Right ventricle myocardium inferior (tissue), 1 donor: ENCODE data around the gene SLC2A4RG. TPM values are rescaled to one million over a fixed set of nuclear protein-coding genes. Genes with fewer than 3 reads are reported as not detected.
A peak's percentile ranks its signal among the peaks of the same experiment; 100 is the strongest.

ENCODE experiments used
- ATAC-seq: fragments of 200-7000 bp; cut with Tn5 transposase; one replicate; pipeline ENCODE4 v1.9.1; 2020; ENCODE audit warnings: mild to moderate bottlenecking, moderate library complexity
- DNase-seq: peaks from one replicate; pipeline ENCODE4 v3.0.0; 2021; ENCODE audit errors: missing footprints
- intact Hi-C: fragments of 100-400 bp; cut with DNase I; formaldehyde crosslinking; loops from one replicate; pipeline ENCODE4 v1.11.0; 2022
- total RNA-seq: library from RNA; stranded (reverse); fragmentation: NEBNext Ultra II Directional; extraction: Animal tissue kit (Norgen Biotek cat#: 25700); gene quantifications from one replicate; pipeline ENCODE4 v1.2.1, GENCODE V29; 2021
- donor health status: DM: no; HTN: yes; CAD: no; lungs with severe emphysema.

Gene SLC2A4RG
- total RNA-seq, 1 donor from 2014 or later: 97.4 TPM

- intact Hi-C loops: no loop called here
- DNase-seq (no peak), ATAC-seq (no peak)
These were observed 6.6 kb downstream of the SLC2A4RG start for GRCh38 chr20:63745961-63746731.

- no peak for DNase-seq
- intact Hi-C loops: no loop called here
- no peak for ATAC-seq
These were observed 7.3 kb downstream of the SLC2A4RG start for GRCh38 chr20:63746751-63747315.

GRCh38 chr20:63747622-63748069 lies 8.1 kb downstream of the SLC2A4RG start:
- intact Hi-C loops: no loop called here
- ATAC-seq (peak; percentile 15), DNase-seq (no peak)

- DNase-seq (no peak), ATAC-seq (no peak)
These were observed 8.7 kb downstream of the SLC2A4RG start for GRCh38 chr20:63748070-63748933.

GRCh38 chr20:63748934-63749270 lies 9.3 kb downstream of the SLC2A4RG start:
- DNase-seq: no peak
- intact Hi-C loops: no loop called here

More at GRCh38 chr20:63748070-63748933, 8.7 kb downstream of the SLC2A4RG start:
- intact Hi-C loops: no loop called here

GRCh38 chr20:63749597-63750508 lies 10.3 kb downstream of the SLC2A4RG start:
- no peak for ATAC-seq
- DNase-seq: no peak
- intact Hi-C loops: no loop called here

More at GRCh38 chr20:63748934-63749270, 9.3 kb downstream of the SLC2A4RG start:
- no peak for ATAC-seq

- intact Hi-C loops: no loop called here
- DNase-seq: no peak
- ATAC-seq: no peak
These were observed 11.4 kb downstream of the SLC2A4RG start for GRCh38 chr20:63750807-63751470.

- DNase-seq (no peak), ATAC-seq (no peak)
These were observed 12.1 kb downstream of the SLC2A4RG start for GRCh38 chr20:63751471-63752271.

GRCh38 chr20:63752411-63753101 lies 13.0 kb downstream of the SLC2A4RG start:
- no peak for DNase-seq
- intact Hi-C loops: no loop called here
- ATAC-seq: no peak

More at GRCh38 chr20:63751471-63752271, 12.1 kb downstream of the SLC2A4RG start:
- intact Hi-C loops: no loop called here

GRCh38 chr20:63753381-63753780 lies 13.8 kb downstream of the SLC2A4RG start:
- intact Hi-C loops: no loop called here
- no peak for ATAC-seq
- no peak for DNase-seq

- ATAC-seq (peak; percentile 14), DNase-seq (no peak)
- intact Hi-C loops: no loop called here
These were observed 14.4 kb downstream of the SLC2A4RG start for GRCh38 chr20:63754008-63754407.

- intact Hi-C loops: no loop called here
- no peak for DNase-seq
- ATAC-seq: no peak
These were observed 16.5 kb downstream of the SLC2A4RG start for GRCh38 chr20:63755933-63756647.

- intact Hi-C loops: no loop called here
- DNase-seq (no peak), ATAC-seq (no peak)
These were observed 17.0 kb downstream of the SLC2A4RG start for GRCh38 chr20:63756648-63756991.

GRCh38 chr20:63758152-63758551 lies 18.6 kb downstream of the SLC2A4RG start:
- ATAC-seq: no peak
- intact Hi-C loops: no loop called here
- no peak for DNase-seq

GRCh38 chr20:63759377-63759901 lies 19.9 kb downstream of the SLC2A4RG start:
- ATAC-seq (no peak), DNase-seq (no peak)
- intact Hi-C loops: no loop called here
